AG04449 (cell line): ENCODE results near the gene MEIOB.
"Not testable (repeated sequence)": the region's sequence is repeated elsewhere in the genome, so short reads cannot be mapped to it uniquely, and the experiment has no call there.

Experiments
- CTCF ChIA-PET: fragments of 350-600 bp; formaldehyde crosslinking; extraction: SDS; loops from one replicate; lab custom pipeline; 2021; ENCODE audit warnings: antibody characterized with exemption; lab: Yijun Ruan, JAX
- POLR2A ChIA-PET: fragments of 400-600, 350-600 bp; formaldehyde crosslinking; extraction: SDS; loops from one replicate; lab custom pipeline; 2020; ENCODE audit warnings: antibody characterized with exemption, inconsistent platforms; lab: Yijun Ruan, JAX
- DNase-seq: peaks from one replicate; pipeline ENCODE4 v3.0.0-alpha.2; 2010; ENCODE audit warnings: low read depth, low spot score
- H3K4me3 ChIP-seq: 2 replicates; pipeline ENCODE4 v1.5.1; 2011; ENCODE audit warnings: low read depth, mild to moderate bottlenecking, control low read depth, low read length
- CTCF ChIP-seq: IDR thresholded peaks from one replicate; pipeline ENCODE4 v1.5.1; 2011; ENCODE audit warnings: mild to moderate bottlenecking, moderate library complexity, low read length, control low read depth, inconsistent platforms; ENCODE audit not compliant: insufficient read depth; ENCODE audit errors: missing control alignments

The MEIOB gene

GRCh38 chr16:1902547-1903219 lies 30.7 kb upstream of the MEIOB start:
- CTCF ChIA-PET = interaction anchor here (1.0 to 1.2 kb wide), 3 partner anchors 26 to 39 kb away, joined by 3 to 5 read pairs (median 4); no protein-coding TSS in a partner anchor
- POLR2A ChIA-PET = no interaction called here

GRCh38 chr16:1900452-1900774 lies 28.4 kb upstream of the MEIOB start:
- CTCF ChIA-PET = interaction anchor here (1.0 kb wide), 1 partner anchor 29 kb away, joined by 3 read pairs; no protein-coding TSS in a partner anchor
- POLR2A ChIA-PET = no interaction called here
- no peak overlapping the region for H3K4me3 ChIP-seq
- no peak for DNase-seq
- no peak for TF ChIP-seq CTCF

More at GRCh38 chr16:1902547-1903219, 30.7 kb upstream of the MEIOB start:
- no peak overlapping the region for H3K4me3 ChIP-seq
- no peak for TF ChIP-seq CTCF
- no peak for DNase-seq

GRCh38 chr16:1899641-1900451 lies 27.9 kb upstream of the MEIOB start:
- ChIA-PET POLR2A (no interaction called here), CTCF (interaction anchor here (1.0 kb wide), 1 partner anchor 30 kb away, joined by 3 read pairs; no protein-coding TSS in a partner anchor)
- DNase-seq = no peak
- H3K4me3 ChIP-seq = no peak overlapping the region
- TF ChIP-seq CTCF = no peak

- ChIA-PET CTCF (interaction anchor here (1.1 kb wide), 1 partner anchor 31 kb away, joined by 3 read pairs; no protein-coding TSS in a partner anchor), POLR2A (interaction anchor here (1.0 kb wide), 1 partner anchor 258 kb away, joined by 3 read pairs; the partner anchor contains the start of gene TRAF7)
- H3K4me3 ChIP-seq, DNase-seq: not testable (repeated sequence)
Observed at GRCh38 chr16:1897692-1898091, 25.7 kb upstream of the MEIOB start.

- CTCF ChIA-PET = no interaction called here
- no peak for TF ChIP-seq CTCF
- H3K4me3 ChIP-seq = no peak overlapping the region
- POLR2A ChIA-PET = interaction anchor here (0.9 kb wide), 1 partner anchor 69 kb away, joined by 3 read pairs; the partner anchor contains the start of gene RPS2
- no peak for DNase-seq
Observed at GRCh38 chr16:1895949-1896675, 24.1 kb upstream of the MEIOB start.

GRCh38 chr16:1895068-1895467 lies 23.1 kb upstream of the MEIOB start:
- TF ChIP-seq CTCF = no peak
- DNase-seq = no peak
- ChIA-PET CTCF (no interaction called here), POLR2A (interaction anchor here (0.5 kb wide), 1 partner anchor 46 kb away, joined by 3 read pairs; no protein-coding TSS in a partner anchor)
- no peak overlapping the region for H3K4me3 ChIP-seq
